Transverse colon (tissue), 4 donors: ENCODE data around the gene FADD. TPM values are rescaled to one million over a fixed set of nuclear protein-coding genes. Genes with fewer than 3 reads are reported as not detected.

Experiments
- DNase-seq: peaks from one replicate; pipeline ENCODE4 v3.0.0-alpha.2; 2019
- H3K27ac ChIP-seq, 4 donors: fragments of 200-600 bp; sonication (generic); 2 replicates each; pipeline ENCODE4 v1.5.1; 2016 to 2018; ENCODE audit warnings: inconsistent platforms in 4 of 4
- H3K27me3 ChIP-seq: fragments of 200-600 bp; sonication (generic); 2 replicates; pipeline ENCODE4 v1.5.1; 2017; ENCODE audit warnings: inconsistent platforms
- H3K36me3 ChIP-seq, 4 donors: fragments of 200-600 bp; sonication (generic); 2 replicates each; pipeline ENCODE4 v1.5.1; 2017 to 2019; ENCODE audit warnings: inconsistent platforms in 4 of 4
- H3K4me1 ChIP-seq, 4 donors: fragments of 200-600 bp; sonication (generic); 2 replicates each; pipeline ENCODE4 v1.5.1; 2017 to 2020; ENCODE audit warnings: inconsistent platforms in 4 of 4
- H3K4me3 ChIP-seq, 4 donors: fragments of 200-600 bp; sonication (generic); 1 replicate in 1 of 4; 2 replicates in 3 of 4; pipeline versions ENCODE4 v1.5.1 to v1.6.1; 2017 to 2019; ENCODE audit warnings: inconsistent platforms in 4 of 4
- H3K9me3 ChIP-seq, 2 donors: fragments of 200-600 bp; sonication (generic); 2 replicates each; pipeline ENCODE4 v1.5.1; 2017 to 2019; ENCODE audit warnings: inconsistent platforms in 2 of 2
- CTCF ChIP-seq, 5 experiments: fragments of 200-600 bp in 3 of 5; fragments of 450-650 bp in 2 of 5; sonication (generic) in 3 of 5; IDR thresholded peaks; 1 replicate in 2 of 5; 2 replicates in 3 of 5; pipeline ENCODE4 v1.5.1; 2016 to 2017; ENCODE audit warnings: antibody characterized with exemption in 5 of 5, inconsistent platforms in 3 of 5, mild to moderate bottlenecking in 2 of 5, moderate library complexity in 1 of 5
- EP300 ChIP-seq: sonication (generic); formaldehyde crosslinking; IDR thresholded peaks from one replicate; pipeline ENCODE4 v1.6.1; 2017; ENCODE audit warnings: antibody characterized with exemption, low read depth
- POLR2A ChIP-seq: fragments of 450-650 bp; IDR thresholded peaks from one replicate; pipeline ENCODE4 v1.6.1; 2016; ENCODE audit warnings: antibody characterized with exemption, mild to moderate bottlenecking, moderate library complexity
- POLR2AphosphoS5 ChIP-seq, 3 donors: sonication (generic); formaldehyde crosslinking; IDR thresholded peaks; one replicate each; pipeline ENCODE4 v1.6.1; 2016; ENCODE audit warnings: antibody characterized with exemption in 3 of 3
- WGBS, 2 donors: methylation state at CpG; one replicate each; pipeline ENCODE4 v1.1.5; 2018; ENCODE audit warnings: low coverage in 1 of 2; 5-methylcytosine and 5-hydroxymethylcytosine counted together
- in situ Hi-C, 4 donors: fragments of 200-750 bp; cut with MboI; loops; one replicate each; pipeline versions ENCODE4 v1.15.0 to v1.15.1; 2017; ENCODE audit warnings: low sequenced_read_pairs in 3 of 4, low pct_ligation_motif_present in 1 of 4, low pct_unique_long_range_greater_than_20kb in 1 of 4
- intact Hi-C: fragments of 100-400 bp; cut with DNase I; formaldehyde crosslinking; loops from one replicate; pipeline ENCODE4 v1.15.1; 2023; ENCODE audit warnings: low total_unique reads
- total RNA-seq, 4 donors: library from RNA; depleted of rRNA; stranded (reverse); fragments of >200 nt; gene quantifications; one replicate each; pipeline ENCODE4 v1.1.0, GENCODE V29; 2016

The FADD gene
- total RNA-seq, 4 donors from 2014 or later, result 24.5 to 42.3 (median 31.5) TPM

- no peaks in the 10 kb centered on the region for H3K36me3 ChIP-seq
- H3K27me3 ChIP-seq, result peaks cover 8% of the 10 kb centered on the region
- no peaks in the 10 kb centered on the region for H3K9me3 ChIP-seq
- TF ChIP-seq EP300, result no peak
- H3K27ac ChIP-seq, result no peak overlapping the region
- in situ Hi-C loops, result loop anchor here in 3 of 4 donors (10.0 to 25.0 kb wide), 3 partner anchors 258 to 496 kb away; partner anchors contain the start of genes LTO1 (in 2 of the 3) and FGF19 (in 1 of the 3)
- H3K4me1 ChIP-seq, result no peaks in the 10 kb centered on the region
- H3K4me3 ChIP-seq, result no peak overlapping the region
- 100% methylated on average over 1 of the region's 1 CpG for WGBS, 2 donors
- intact Hi-C loops, result no loop called here
- no peak for DNase-seq
These were observed 20.1 kb upstream of the FADD start for GRCh38 chr11:70183032-70183431.

GRCh38 chr11:70183483-70184176 is 19.5 kb upstream of the FADD start:
- in situ Hi-C loops, result loop anchor here in 3 of 4 donors (10.0 to 25.0 kb wide), 3 partner anchors 259 to 496 kb away; partner anchors contain the start of genes LTO1 (in 2 of the 3) and FGF19 (in 1 of the 3)

GRCh38 chr11:70184396-70184795 is 18.7 kb upstream of the FADD start:
- peaks cover 8% of the 10 kb centered on the region for H3K27me3 ChIP-seq
- no peak for TF ChIP-seq CTCF (IDR thresholded peaks at IDR 0.05)
- no peak for TF ChIP-seq POLR2AphosphoS5 (IDR thresholded peaks at IDR 0.05)
- no peak for TF ChIP-seq EP300
- H3K27ac ChIP-seq, result no peak overlapping the region
- H3K4me3 ChIP-seq, result no peak overlapping the region
- in situ Hi-C loops, result loop anchor here in 3 of 4 donors (10.0 to 25.0 kb wide), 3 partner anchors 260 to 497 kb away; partner anchors contain the start of genes LTO1 (in 2 of the 3) and FGF19 (in 1 of the 3)
- H3K36me3 ChIP-seq, result no peaks in the 10 kb centered on the region
- no peaks in the 10 kb centered on the region for H3K4me1 ChIP-seq
- 48 to 75% methylated on average over 8 to 9 of the region's 9 CpGs for WGBS, 2 donors
- DNase-seq, result no peak
- intact Hi-C loops, result no loop called here
- H3K9me3 ChIP-seq, result no peaks in the 10 kb centered on the region

More at GRCh38 chr11:70183483-70184176, 19.5 kb upstream of the FADD start:
- Histone ChIP-seq H3K36me3 (no peaks in the 10 kb centered on the region), H3K27me3 (peaks cover 8% of the 10 kb centered on the region), H3K4me3 (no peak overlapping the region), H3K27ac (no peak overlapping the region), H3K9me3 (no peaks in the 10 kb centered on the region), H3K4me1 (no peaks in the 10 kb centered on the region)
- intact Hi-C loops, result no loop called here
- WGBS, 2 donors, result 73% methylated on average over 11 of the region's 11 CpGs; no CpG with 5 or more reads in 1 of the 2 donors
- DNase-seq, result no peak
- no peak for TF ChIP-seq POLR2AphosphoS5 (IDR thresholded peaks at IDR 0.05)
- no peak for TF ChIP-seq EP300
- TF ChIP-seq POLR2A, result no peak
- no peak for TF ChIP-seq CTCF (IDR thresholded peaks at IDR 0.05)

- in situ Hi-C loops (loop anchor here in 3 of 4 donors (10.0 to 25.0 kb wide), 3 partner anchors 261 to 498 kb away; partner anchors contain the start of genes LTO1 (in 2 of the 3) and FGF19 (in 1 of the 3)), intact Hi-C loops (no loop called here)
- no peak for TF ChIP-seq POLR2A
- TF ChIP-seq CTCF (IDR thresholded peaks at IDR 0.05), result no peak
- no peak for TF ChIP-seq EP300
- TF ChIP-seq POLR2AphosphoS5 (IDR thresholded peaks at IDR 0.05), result no peak
- Histone ChIP-seq H3K27ac (no peak overlapping the region), H3K36me3 (no peaks in the 10 kb centered on the region), H3K4me1 (no peaks in the 10 kb centered on the region), H3K4me3 (no peak overlapping the region), H3K27me3 (peaks cover 8% of the 10 kb centered on the region), H3K9me3 (no peaks in the 10 kb centered on the region)
- DNase-seq, result no peak
- 83 to 94% methylated on average over 7 to 28 of the region's 28 CpGs for whole genome bisulfite sequencing, 2 donors
These were observed 17.6 kb upstream of the FADD start for GRCh38 chr11:70185348-70186055.
